Natural killer cell (primary cell): ENCODE measurements around the gene ZNRF3. TPM values are rescaled to one million over a fixed set of nuclear protein-coding genes. Genes with fewer than 3 reads are reported as not detected.

Experiments
- ATAC-seq, 3 donors: fragments of 150-1000 bp in 2 of 3; fragments of 200-7000 bp in 1 of 3; cut with Tn5 transposase; 1 replicate in 1 of 3; 2 replicates in 2 of 3; pipeline ENCODE4 v1.10.0; 2021; ENCODE audit warnings: mild to moderate bottlenecking in 2 of 3, moderate library complexity in 2 of 3
- DNase-seq, 2 donors: peaks; one replicate each; pipeline versions ENCODE4 v3.0.0 to v3.0.0-alpha.2; 2013 to 2021; ENCODE audit warnings: mixed read lengths in 1 of 2
- H3K27ac ChIP-seq: one replicate; pipeline ENCODE4 v1.5.1; 2013; ENCODE audit warnings: mild to moderate bottlenecking, low read length
- H3K27me3 ChIP-seq: one replicate; pipeline ENCODE4 v1.6.1; 2013; ENCODE audit warnings: low read length; ENCODE audit not compliant: control insufficient read depth, insufficient read depth
- H3K36me3 ChIP-seq: one replicate; pipeline ENCODE4 v1.6.1; 2013; ENCODE audit warnings: low read length; ENCODE audit not compliant: control insufficient read depth, insufficient read depth
- H3K4me1 ChIP-seq: one replicate; pipeline ENCODE4 v1.6.1; 2013; ENCODE audit warnings: low read length; ENCODE audit not compliant: control insufficient read depth, insufficient read depth
- H3K4me3 ChIP-seq: one replicate; pipeline ENCODE4 v1.5.1; 2013; ENCODE audit warnings: low read length
- H3K9me3 ChIP-seq: one replicate; pipeline ENCODE4 v1.6.1; 2013; ENCODE audit warnings: low read length; ENCODE audit not compliant: control insufficient read depth, insufficient read depth
- H3K27ac Mint-ChIP-seq, 2 donors: one replicate each; pipeline ENCODE4 v1.8.0; 2022; ENCODE audit warnings: mild to moderate bottlenecking in 2 of 2, mixed read lengths in 2 of 2, moderate library complexity in 1 of 2
- H3K27me3 Mint-ChIP-seq, 2 donors: one replicate each; pipeline ENCODE4 v1.8.0; 2022; ENCODE audit warnings: low read depth in 2 of 2, mixed read lengths in 2 of 2
- H3K36me3 Mint-ChIP-seq: one replicate; pipeline ENCODE4 v1.8.0; 2022; ENCODE audit warnings: mixed read lengths
- H3K4me1 Mint-ChIP-seq, 2 donors: one replicate each; pipeline ENCODE4 v1.8.0; 2022; ENCODE audit warnings: mixed read lengths in 2 of 2
- H3K4me3 Mint-ChIP-seq: one replicate; pipeline ENCODE4 v1.8.0; 2022; ENCODE audit warnings: mild to moderate bottlenecking, moderate library complexity, mixed read lengths
- H3K9me3 Mint-ChIP-seq, 2 donors: one replicate each; pipeline ENCODE4 v1.8.0; 2022; ENCODE audit warnings: mixed read lengths in 2 of 2
- WGBS: methylation state at CpG from one replicate; pipeline ENCODE4 v1.1.7; 2013; ENCODE audit warnings: missing lambda C conversion rate; ENCODE audit not compliant: insufficient coverage; 5-methylcytosine and 5-hydroxymethylcytosine counted together
- intact Hi-C: fragments of 100-400 bp; cut with micrococcal nuclease; formaldehyde crosslinking; loops from one replicate; pipeline ENCODE4 v1.14.2; 2022
- total RNA-seq, 4 donors: library from RNA; stranded (reverse); fragments of 120-200 nt in 1 of 4; gene quantifications; one replicate each; pipeline versions ENCODE4 v1.2.3 to v1.2.4, GENCODE V29; 2013 to 2022
- TF ChIP-seq, protein P1 (sequence below): fragments of 200-600 bp; IDR thresholded peaks from one replicate; pipeline ENCODE4 v1.8.0; 2022; ENCODE audit warnings: antibody characterized with exemption

ZNRF3 gene
- total RNA-seq, 3 donors from 2014 or later (not counting 1 experiment from before 2014, with no cell fraction given), result 0.23 to 0.34 (median 0.33) TPM

DNA sequence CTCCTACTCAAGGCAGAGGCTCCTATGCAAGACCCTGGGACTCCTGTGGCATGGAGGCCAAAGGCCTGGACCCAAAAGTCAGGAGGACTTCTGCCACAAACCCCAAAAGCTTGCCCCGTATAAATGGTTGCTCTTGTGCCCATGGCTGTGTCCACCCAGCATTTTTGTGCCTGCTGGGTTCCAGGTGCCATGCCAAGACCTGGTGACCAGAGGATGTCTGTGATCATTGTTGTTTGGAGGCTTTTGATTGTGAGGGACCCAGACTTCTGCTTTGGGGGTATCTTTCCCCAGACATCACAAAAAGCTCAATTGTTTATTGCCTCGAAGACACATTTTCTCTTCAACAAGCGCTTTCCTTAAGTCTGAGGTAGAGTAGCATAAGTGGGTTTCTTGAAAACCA is 143.2 kb downstream of the ZNRF3 start:
- TF ChIP-seq, protein P1, sequence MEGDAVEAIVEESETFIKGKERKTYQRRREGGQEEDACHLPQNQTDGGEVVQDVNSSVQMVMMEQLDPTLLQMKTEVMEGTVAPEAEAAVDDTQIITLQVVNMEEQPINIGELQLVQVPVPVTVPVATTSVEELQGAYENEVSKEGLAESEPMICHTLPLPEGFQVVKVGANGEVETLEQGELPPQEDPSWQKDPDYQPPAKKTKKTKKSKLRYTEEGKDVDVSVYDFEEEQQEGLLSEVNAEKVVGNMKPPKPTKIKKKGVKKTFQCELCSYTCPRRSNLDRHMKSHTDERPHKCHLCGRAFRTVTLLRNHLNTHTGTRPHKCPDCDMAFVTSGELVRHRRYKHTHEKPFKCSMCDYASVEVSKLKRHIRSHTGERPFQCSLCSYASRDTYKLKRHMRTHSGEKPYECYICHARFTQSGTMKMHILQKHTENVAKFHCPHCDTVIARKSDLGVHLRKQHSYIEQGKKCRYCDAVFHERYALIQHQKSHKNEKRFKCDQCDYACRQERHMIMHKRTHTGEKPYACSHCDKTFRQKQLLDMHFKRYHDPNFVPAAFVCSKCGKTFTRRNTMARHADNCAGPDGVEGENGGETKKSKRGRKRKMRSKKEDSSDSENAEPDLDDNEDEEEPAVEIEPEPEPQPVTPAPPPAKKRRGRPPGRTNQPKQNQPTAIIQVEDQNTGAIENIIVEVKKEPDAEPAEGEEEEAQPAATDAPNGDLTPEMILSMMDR, result no peak
- DNase-seq (no peak), ATAC-seq (no peak)
- Mint-ChIP-seq H3K4me3 (no peak overlapping the region), H3K27ac (no peak overlapping the region), H3K9me3 (no peaks in the 10 kb centered on the region), H3K27me3 (peaks cover 31 to 64% of the 10 kb centered on the region in 2 donors), H3K4me1 (peaks cover 12 to 17% of the 10 kb centered on the region in 2 donors), H3K36me3 (no peaks in the 10 kb centered on the region)
- peaks cover 14% of the 10 kb centered on the region for H3K27me3 ChIP-seq
- no peak overlapping the region for H3K4me3 ChIP-seq
- peaks cover 17% of the 10 kb centered on the region for H3K4me1 ChIP-seq
- H3K36me3 ChIP-seq, result no peaks in the 10 kb centered on the region
- intact Hi-C loops, result no loop called here
- 93% methylated on average over 3 of the region's 3 CpGs for WGBS
- no peak overlapping the region for H3K27ac ChIP-seq
- no peaks in the 10 kb centered on the region for H3K9me3 ChIP-seq

DNA sequence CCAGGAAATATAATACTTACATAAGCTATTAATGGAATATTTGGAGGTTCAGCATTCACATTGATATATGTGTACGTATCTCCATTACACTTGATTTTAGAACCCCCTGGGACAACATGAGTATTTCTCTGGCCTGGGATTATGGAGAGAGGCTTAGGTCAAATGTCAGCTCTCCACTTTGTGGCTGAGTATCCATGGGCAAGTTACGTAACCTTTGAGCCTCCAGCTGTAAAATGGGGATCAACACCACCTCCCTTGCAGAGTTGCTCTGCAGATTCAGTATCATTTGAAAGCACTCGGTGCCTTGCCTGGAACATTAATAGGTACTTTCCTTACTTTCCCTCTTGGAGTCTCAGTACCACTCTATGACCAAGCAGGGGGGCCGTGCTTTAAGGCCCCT is 145.1 kb downstream of the ZNRF3 start:
- WGBS, result 95% methylated on average over 3 of the region's 4 CpGs
- Histone ChIP-seq H3K9me3 (no peaks in the 10 kb centered on the region), H3K36me3 (no peaks in the 10 kb centered on the region), H3K27me3 (peaks cover 30% of the 10 kb centered on the region), H3K4me3 (no peak overlapping the region), H3K4me1 (peaks cover 25% of the 10 kb centered on the region), H3K27ac (no peak overlapping the region)
- peaks cover 46 to 73% of the 10 kb centered on the region in 2 donors for H3K27me3 Mint-ChIP-seq
- H3K9me3 Mint-ChIP-seq, result no peaks in the 10 kb centered on the region
- ATAC-seq (no peak), DNase-seq (no peak)
- intact Hi-C loops, result no loop called here
- peaks cover 20 to 26% of the 10 kb centered on the region in 2 donors for H3K4me1 Mint-ChIP-seq
- H3K36me3 Mint-ChIP-seq, result no peaks in the 10 kb centered on the region
- H3K4me3 Mint-ChIP-seq, result no peak overlapping the region
- TF ChIP-seq, protein P1, result no peak
- no peak overlapping the region for H3K27ac Mint-ChIP-seq

DNA sequence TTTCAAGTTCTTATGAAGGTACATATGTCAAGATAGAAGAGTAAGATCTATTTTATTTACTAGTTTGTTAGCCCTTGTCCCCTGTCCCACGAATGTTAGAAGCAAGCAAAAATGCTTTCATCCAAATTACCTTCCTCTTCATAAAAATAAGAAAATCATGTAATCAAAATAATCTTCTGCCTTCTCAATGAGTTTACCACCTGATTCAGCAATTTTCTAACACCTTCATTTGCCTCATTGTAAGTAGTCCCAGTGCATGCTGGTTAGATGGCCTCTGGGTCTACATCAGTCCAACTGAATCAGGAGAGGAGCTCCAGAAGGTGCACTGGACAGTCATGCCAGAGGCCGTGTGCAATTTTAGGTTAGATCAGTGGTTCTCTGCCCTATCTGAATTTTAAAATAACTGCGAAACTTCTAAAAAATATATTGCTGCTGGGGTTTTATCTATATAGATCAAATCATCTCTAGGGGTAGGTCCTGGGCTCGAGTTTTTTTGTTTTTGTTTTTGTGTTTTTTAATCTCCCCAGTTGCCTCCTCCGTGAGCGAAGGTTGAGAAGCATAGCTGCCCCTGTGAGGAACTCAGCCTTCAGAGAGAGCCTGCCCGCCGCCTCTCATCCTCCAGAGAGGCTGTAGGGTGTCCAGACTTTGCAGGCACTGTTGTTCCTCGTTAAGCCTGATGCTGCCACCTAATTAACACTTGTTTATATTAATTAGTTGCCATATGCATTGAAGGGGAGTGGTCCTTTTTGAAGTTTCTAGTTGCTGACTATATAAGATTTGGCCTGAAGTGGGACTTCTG is 146.0 kb downstream of the ZNRF3 start:
- TF ChIP-seq, protein P1, result no peak
- WGBS, result 91% methylated on average over 7 of the region's 9 CpGs
- Mint-ChIP-seq H3K4me1 (peaks cover 20 to 26% of the 10 kb centered on the region in 2 donors), H3K9me3 (no peaks in the 10 kb centered on the region), H3K36me3 (no peaks in the 10 kb centered on the region), H3K4me3 (no peak overlapping the region), H3K27ac (no peak overlapping the region), H3K27me3 (peaks cover 47 to 73% of the 10 kb centered on the region in 2 donors)
- intact Hi-C loops, result no loop called here
- ATAC-seq (no peak), DNase-seq (no peak)
- no peak overlapping the region for H3K27ac ChIP-seq
- H3K9me3 ChIP-seq, result no peaks in the 10 kb centered on the region
- peaks cover 31% of the 10 kb centered on the region for H3K27me3 ChIP-seq
- H3K4me3 ChIP-seq, result no peak overlapping the region
- no peaks in the 10 kb centered on the region for H3K36me3 ChIP-seq
- H3K4me1 ChIP-seq, result peaks cover 25% of the 10 kb centered on the region
